HEK293 (cell line): Measurements from ENCODE around the gene ANKRD52.

ENCODE experiments used
- CTCF ChIA-PET: fragments of 350-600 bp; formaldehyde crosslinking; extraction: SDS; loops from one replicate; lab custom pipeline; 2021; ENCODE audit warnings: antibody characterized with exemption; lab: Yijun Ruan, JAX
- POLR2A ChIA-PET: fragments of 300-600 bp; formaldehyde crosslinking; extraction: SDS; loops from one replicate; lab custom pipeline; 2020; ENCODE audit warnings: antibody characterized with exemption, inconsistent platforms; lab: Yijun Ruan, JAX
- H3K27ac ChIP-seq: fragments of 200-500 bp; sonication (Bioruptor generic); 2 replicates; pipeline ENCODE4 v1.5.1; 2014; ENCODE audit warnings: low read depth, low read length, control low read depth, inconsistent platforms; ENCODE audit errors: extremely low read depth
- H3K36me3 ChIP-seq, 2 experiments: fragments of 200-500 bp in 1 of 2; sonication (Bioruptor generic) in 1 of 2; 1 replicate in 1 of 2; 2 replicates in 1 of 2; pipeline ENCODE4 v1.5.1; 2014 to 2017; ENCODE audit warnings: inconsistent platforms in 2 of 2, low read length in 2 of 2; ENCODE audit not compliant: control insufficient read depth in 2 of 2, insufficient read depth in 1 of 2
- H3K4me1 ChIP-seq: fragments of 200-500 bp; sonication (Bioruptor generic); 2 replicates; pipeline ENCODE4 v1.5.1; 2014; ENCODE audit warnings: mild to moderate bottlenecking, low read length, inconsistent platforms; ENCODE audit not compliant: control insufficient read depth, insufficient read depth
- H3K4me3 ChIP-seq: 2 replicates; pipeline ENCODE4 v1.5.1; 2011; ENCODE audit warnings: low read depth, mild to moderate bottlenecking, control low read depth, low read length, moderate library complexity
- H3K9me3 ChIP-seq: fragments of 200-500 bp; sonication (Bioruptor generic); 2 replicates; pipeline ENCODE4 v1.5.1; 2014; ENCODE audit warnings: low read depth, low read length, inconsistent platforms; ENCODE audit not compliant: control insufficient read depth, insufficient read depth
- AEBP2 ChIP-seq: fragments of 450-650 bp; formaldehyde crosslinking; IDR thresholded peaks from 2 replicates; pipeline ENCODE4 v1.5.1; 2016; ENCODE audit warnings: missing biosample characterization, missing genetic modification characterization, borderline replicate concordance
- CTCF ChIP-seq: fragments of 450-650 bp; formaldehyde crosslinking; IDR thresholded peaks from 2 replicates; pipeline ENCODE4 v1.5.1; 2016; ENCODE audit warnings: missing biosample characterization, missing genetic modification characterization
- EGR2 ChIP-seq: fragments of 450-650 bp; formaldehyde crosslinking; IDR thresholded peaks from 2 replicates; pipeline ENCODE4 v1.5.1; 2016; ENCODE audit warnings: low read depth, missing biosample characterization, missing genetic modification characterization
- GLIS2 ChIP-seq: fragments of 450-650 bp; formaldehyde crosslinking; IDR thresholded peaks from 2 replicates; pipeline ENCODE4 v1.5.1; 2016; ENCODE audit warnings: missing biosample characterization, missing genetic modification characterization
- OVOL3 ChIP-seq: fragments of 450-650 bp; formaldehyde crosslinking; IDR thresholded peaks from 2 replicates; pipeline ENCODE4 v1.5.1; 2016; ENCODE audit warnings: missing biosample characterization, missing genetic modification characterization
- PRDM1 ChIP-seq: fragments of 450-650 bp; formaldehyde crosslinking; IDR thresholded peaks from 2 replicates; pipeline ENCODE4; 2016; ENCODE audit warnings: missing biosample characterization, missing genetic modification characterization
- SP3 ChIP-seq: fragments of 450-650 bp; formaldehyde crosslinking; IDR thresholded peaks from 2 replicates; pipeline ENCODE4 v1.5.1; 2016; ENCODE audit warnings: missing biosample characterization, missing genetic modification characterization
- YY2 ChIP-seq: fragments of 450-650 bp; formaldehyde crosslinking; IDR thresholded peaks from 2 replicates; pipeline ENCODE4 v1.5.1; 2016; ENCODE audit warnings: missing biosample characterization, missing genetic modification characterization
- ZBTB10 ChIP-seq: fragments of 450-650 bp; formaldehyde crosslinking; IDR thresholded peaks from 2 replicates; pipeline ENCODE4 v1.5.1; 2016; ENCODE audit warnings: missing biosample characterization, missing genetic modification characterization
- ZBTB21 ChIP-seq: fragments of 450-650 bp; formaldehyde crosslinking; IDR thresholded peaks from 2 replicates; pipeline ENCODE4 v1.5.1; 2017; ENCODE audit warnings: missing biosample characterization, missing genetic modification characterization
- ZFP41 ChIP-seq: fragments of 450-650 bp; formaldehyde crosslinking; IDR thresholded peaks from 2 replicates; pipeline ENCODE4 v1.5.1; 2016; ENCODE audit warnings: missing biosample characterization, missing genetic modification characterization, borderline replicate concordance
- ZNF10 ChIP-seq: fragments of 450-650 bp; formaldehyde crosslinking; IDR thresholded peaks from 2 replicates; pipeline ENCODE4 v1.5.1; 2017; ENCODE audit warnings: missing biosample characterization, missing genetic modification characterization
- ZNF146 ChIP-seq: fragments of 450-650 bp; formaldehyde crosslinking; IDR thresholded peaks from 2 replicates; pipeline ENCODE4 v1.5.1; 2016; ENCODE audit warnings: missing biosample characterization, missing genetic modification characterization
- ZNF155 ChIP-seq: fragments of 450-650 bp; formaldehyde crosslinking; IDR thresholded peaks from 2 replicates; pipeline ENCODE4 v1.5.1; 2016; ENCODE audit warnings: missing biosample characterization, missing genetic modification characterization
- ZNF404 ChIP-seq: fragments of 450-650 bp; formaldehyde crosslinking; IDR thresholded peaks from 2 replicates; pipeline ENCODE4 v1.5.1; 2017; ENCODE audit warnings: missing biosample characterization, missing genetic modification characterization
- ZNF501 ChIP-seq: fragments of 450-650 bp; formaldehyde crosslinking; IDR thresholded peaks from 2 replicates; pipeline ENCODE4 v1.5.1; 2016; ENCODE audit warnings: missing biosample characterization, missing genetic modification characterization
- ZNF510 ChIP-seq: fragments of 450-650 bp; formaldehyde crosslinking; IDR thresholded peaks from 2 replicates; pipeline ENCODE4 v1.5.1; 2018; ENCODE audit warnings: mild to moderate bottlenecking, missing genetic modification characterization, missing biosample characterization; ENCODE audit not compliant: insufficient replicate concordance
- ZNF518A ChIP-seq: fragments of 450-650 bp; formaldehyde crosslinking; conservative IDR thresholded peaks from 2 replicates; pipeline ENCODE4 v1.5.1; 2016; ENCODE audit warnings: low read depth, missing biosample characterization, missing genetic modification characterization
- ZNF530 ChIP-seq: fragments of 450-650 bp; formaldehyde crosslinking; IDR thresholded peaks from 2 replicates; pipeline ENCODE4 v1.5.1; 2016; ENCODE audit warnings: low read depth, missing biosample characterization, missing genetic modification characterization
- ZNF555 ChIP-seq: fragments of 450-650 bp; formaldehyde crosslinking; conservative IDR thresholded peaks from 2 replicates; pipeline ENCODE4 v1.5.1; 2017; ENCODE audit warnings: missing biosample characterization, mild to moderate bottlenecking, missing genetic modification characterization, inconsistent platforms
- ZNF558 ChIP-seq: fragments of 450-650 bp; formaldehyde crosslinking; IDR thresholded peaks from 2 replicates; pipeline ENCODE4 v1.5.1; 2016; ENCODE audit warnings: missing biosample characterization, missing genetic modification characterization
- ZNF571 ChIP-seq: fragments of 450-650 bp; formaldehyde crosslinking; IDR thresholded peaks from 2 replicates; pipeline ENCODE4 v1.5.0; 2017; ENCODE audit warnings: missing biosample characterization, missing genetic modification characterization
- ZNF623 ChIP-seq: fragments of 450-650 bp; formaldehyde crosslinking; IDR thresholded peaks from 2 replicates; pipeline ENCODE4 v1.5.1; 2016; ENCODE audit warnings: missing biosample characterization, missing genetic modification characterization
- ZNF704 ChIP-seq: fragments of 450-650 bp; formaldehyde crosslinking; IDR thresholded peaks from 2 replicates; pipeline ENCODE4 v1.5.1; 2016; ENCODE audit warnings: missing biosample characterization, missing genetic modification characterization

The ANKRD52 gene

GRCh38 chr12:56220611-56221231 is 37.5 kb downstream of the ANKRD52 start (continued):
- TF ChIP-seq ZNF518A (tag by site-specific recombination) (no peak), ZNF558 (tag by site-specific recombination) (no peak), ZNF704 (tag by site-specific recombination) (no peak), PRDM1 (tag by site-specific recombination) (peak; percentile 59), EGR2 (no peak), OVOL3 (tag by site-specific recombination) (no peak), CTCF (tag by site-specific recombination) (no peak), YY2 (tag by site-specific recombination) (no peak), ZNF571 (no peak), ZNF404 (no peak), ZNF155 (tag by site-specific recombination) (no peak), ZNF530 (tag by site-specific recombination) (no peak), ZNF10 (tag by site-specific recombination) (no peak), ZBTB21 (no peak), ZNF146 (tag by site-specific recombination) (no peak)

GRCh38 chr12:56219840-56220239 is 38.3 kb downstream of the ANKRD52 start:
- ChIA-PET CTCF (interaction anchor here (0.7 to 5.3 kb wide), 4 partner anchors 8 to 32 kb away, joined by 3 to 73 read pairs (median 22); partner anchors contain the start of gene SMARCC2), POLR2A (interaction anchor here (3.6 kb wide), 1 partner anchor 14 kb away, joined by 47 read pairs; no protein-coding TSS in a partner anchor)
- no peaks in the 10 kb centered on the region for H3K9me3 ChIP-seq
- peaks cover 6 to 21% of the 10 kb centered on the region in 2 experiments; a peak in 2 of 3 replicates for H3K36me3 ChIP-seq
- H3K4me1 ChIP-seq, result peaks cover 7% of the 10 kb centered on the region; the same call in 1 of the 2 replicates
- no peak overlapping the region for H3K4me3 ChIP-seq
- no peak overlapping the region for H3K27ac ChIP-seq
- no peak for TF ChIP-seq ZFP41
- no peak for TF ChIP-seq ZBTB10 (tag by site-specific recombination)
- peak; percentile 16; the same call in 1 of the 2 replicates for TF ChIP-seq SP3 (tag by site-specific recombination)
- no peak; the same call in 1 of the 2 replicates for TF ChIP-seq ZNF555 (tag by site-specific recombination)
- no peak for TF ChIP-seq ZNF510 (tag by site-specific recombination)
- no peak for TF ChIP-seq GLIS2 (tag by site-specific recombination)
- TF ChIP-seq ZNF10 (tag by site-specific recombination), result no peak
- TF ChIP-seq ZNF501 (tag by site-specific recombination), result peak; percentile 87
- TF ChIP-seq AEBP2 (tag by site-specific recombination), result peak; percentile 85; the same call in 1 of the 2 replicates
- TF ChIP-seq ZNF623 (tag by site-specific recombination), result peak; percentile 88
